Lower leg skin (tissue), 3 donors: Measurements from ENCODE around the gene ARHGAP25.

Experiments used
- CTCF ChIP-seq, 3 donors: fragments of 450-650 bp; IDR thresholded peaks; one replicate each; pipeline ENCODE4 v1.5.1; 2016; ENCODE audit warnings: antibody characterized with exemption in 3 of 3, mild to moderate bottlenecking in 3 of 3, moderate library complexity in 2 of 3
- POLR2A ChIP-seq, 2 donors: fragments of 450-650 bp; IDR thresholded peaks; one replicate each; pipeline ENCODE4 v1.6.1; 2016 to 2017; ENCODE audit warnings: antibody characterized with exemption in 2 of 2, mild to moderate bottlenecking in 1 of 2, moderate library complexity in 1 of 2

GRCh38 chr2:68768951-68769350 lies 34.3 kb downstream of the ARHGAP25 start:
- TF ChIP-seq POLR2A (IDR thresholded peaks at IDR 0.05) (no peak), CTCF (IDR thresholded peaks at IDR 0.05) (no peak)
